Astrocyte of the cerebellum (primary cell): ENCODE measurements around the gene CMIP.

ENCODE experiments used
- DNase-seq: peaks from one replicate; pipeline ENCODE4 v3.0.0-alpha.2; 2011; ENCODE audit warnings: low read depth
- H3K4me3 ChIP-seq: 2 replicates; pipeline ENCODE4 v1.5.1; 2011; ENCODE audit warnings: mild to moderate bottlenecking, low read depth, low read length, moderate library complexity
- in situ Hi-C: cut with HindIII; loops from 2 replicates; pipeline ENCODE4 v1.10.0; 2017; ENCODE audit warnings: low sequenced_read_pairs
- TF ChIP-seq, protein P1 (sequence below): IDR thresholded peaks from 2 replicates; pipeline ENCODE4 v1.5.1; 2012; ENCODE audit warnings: low read length, low read depth, moderate library complexity, mild to moderate bottlenecking; ENCODE audit errors: missing control alignments

CMIP gene

DNA sequence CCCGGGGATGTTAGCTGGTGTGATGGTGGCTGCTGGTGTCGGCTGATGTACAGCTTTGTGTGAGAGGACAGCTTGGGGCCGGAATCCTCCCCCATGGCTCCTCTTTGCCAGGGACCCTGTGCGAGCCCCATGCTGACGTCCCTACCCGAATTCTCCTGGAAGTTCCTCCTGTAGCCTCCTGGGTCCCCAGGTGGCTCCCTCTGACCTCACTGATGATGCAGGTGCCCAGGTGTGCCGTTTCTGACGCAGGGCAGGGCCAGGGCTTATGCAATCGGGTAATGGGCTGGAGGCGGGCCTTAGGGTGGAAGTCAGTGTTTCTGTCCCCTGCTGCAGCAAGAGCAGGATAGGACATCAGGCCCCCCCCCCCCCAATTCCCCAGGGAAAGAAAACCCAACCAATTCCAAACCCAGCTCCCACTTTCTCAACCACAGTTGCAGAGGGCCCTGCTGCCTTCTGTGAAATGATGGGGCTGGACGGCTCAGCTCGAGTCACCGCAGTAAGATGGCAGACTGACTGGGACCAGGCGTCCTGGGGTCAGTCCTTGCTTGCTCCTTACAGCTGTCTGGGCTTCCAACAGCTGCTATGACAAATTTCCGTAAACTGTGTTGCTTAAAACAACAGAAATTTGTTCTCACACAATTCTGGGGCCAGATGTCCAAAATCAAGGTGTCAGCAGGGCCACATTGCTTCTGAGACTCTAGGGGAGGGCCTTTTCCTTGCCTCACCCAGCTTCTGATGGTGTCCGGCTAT is 195.5 kb downstream of the CMIP start:
- no peak overlapping the region for H3K4me3 ChIP-seq
- TF ChIP-seq, protein P1, sequence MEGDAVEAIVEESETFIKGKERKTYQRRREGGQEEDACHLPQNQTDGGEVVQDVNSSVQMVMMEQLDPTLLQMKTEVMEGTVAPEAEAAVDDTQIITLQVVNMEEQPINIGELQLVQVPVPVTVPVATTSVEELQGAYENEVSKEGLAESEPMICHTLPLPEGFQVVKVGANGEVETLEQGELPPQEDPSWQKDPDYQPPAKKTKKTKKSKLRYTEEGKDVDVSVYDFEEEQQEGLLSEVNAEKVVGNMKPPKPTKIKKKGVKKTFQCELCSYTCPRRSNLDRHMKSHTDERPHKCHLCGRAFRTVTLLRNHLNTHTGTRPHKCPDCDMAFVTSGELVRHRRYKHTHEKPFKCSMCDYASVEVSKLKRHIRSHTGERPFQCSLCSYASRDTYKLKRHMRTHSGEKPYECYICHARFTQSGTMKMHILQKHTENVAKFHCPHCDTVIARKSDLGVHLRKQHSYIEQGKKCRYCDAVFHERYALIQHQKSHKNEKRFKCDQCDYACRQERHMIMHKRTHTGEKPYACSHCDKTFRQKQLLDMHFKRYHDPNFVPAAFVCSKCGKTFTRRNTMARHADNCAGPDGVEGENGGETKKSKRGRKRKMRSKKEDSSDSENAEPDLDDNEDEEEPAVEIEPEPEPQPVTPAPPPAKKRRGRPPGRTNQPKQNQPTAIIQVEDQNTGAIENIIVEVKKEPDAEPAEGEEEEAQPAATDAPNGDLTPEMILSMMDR = no peak
- in situ Hi-C loops = no loop called here
- no peak for DNase-seq

DNA sequence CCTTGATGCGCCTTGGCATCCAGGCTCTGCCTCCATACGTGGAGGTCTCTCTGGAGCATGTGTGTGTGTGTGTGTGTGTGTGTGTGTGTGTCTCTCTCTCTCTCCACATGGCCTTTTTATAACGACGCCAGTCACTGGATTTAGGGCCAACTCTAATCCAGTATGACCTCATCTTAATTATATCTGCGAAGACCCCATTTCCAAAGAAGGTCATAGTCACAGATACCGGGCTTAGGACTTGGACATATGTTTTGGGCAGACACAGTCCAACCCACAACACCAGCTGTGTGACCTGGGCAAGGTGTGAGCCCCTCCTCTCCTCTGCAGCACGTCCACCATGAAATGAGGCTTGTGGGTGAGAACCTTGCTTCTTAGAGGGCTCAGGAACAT is 196.1 kb downstream of the CMIP start:
- in situ Hi-C loops = no loop called here
- DNase-seq = no peak
- H3K4me3 ChIP-seq = no peak overlapping the region
- TF ChIP-seq, protein P1 = no peak

DNA sequence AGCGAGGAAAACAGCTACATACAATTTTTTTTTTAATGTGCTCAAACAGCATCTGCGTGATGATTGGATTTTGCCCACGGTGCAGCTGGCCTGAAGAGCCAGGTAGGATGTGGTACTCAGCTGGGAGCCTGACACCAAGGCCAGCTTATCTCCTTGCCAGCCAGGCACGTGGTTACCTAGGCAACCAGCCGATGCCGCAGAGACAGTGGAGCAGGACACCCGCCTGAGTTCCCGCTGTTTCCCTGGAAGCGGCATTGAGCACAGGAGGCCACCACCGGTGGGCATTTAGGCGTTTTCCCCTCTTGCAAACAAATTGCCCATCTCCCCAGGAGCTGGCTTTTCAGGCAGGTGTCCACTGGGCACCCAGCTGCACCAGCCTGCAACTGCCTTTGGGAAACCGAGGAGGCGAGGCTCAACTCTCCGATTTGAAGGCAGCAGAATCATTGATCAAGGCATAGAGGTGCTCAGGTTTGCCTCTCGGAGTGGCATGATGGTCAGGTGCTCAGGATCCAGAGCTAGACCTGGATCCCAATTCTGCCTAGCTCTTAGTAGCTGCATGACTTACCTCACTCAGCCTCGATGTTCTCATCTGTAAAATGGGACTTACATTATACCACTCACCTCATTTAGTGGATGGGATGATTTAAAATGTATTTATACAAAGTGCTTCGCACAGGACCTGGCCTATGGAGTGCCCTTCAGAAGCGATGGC is 196.9 kb downstream of the CMIP start:
- TF ChIP-seq, protein P1 = no peak

DNA sequence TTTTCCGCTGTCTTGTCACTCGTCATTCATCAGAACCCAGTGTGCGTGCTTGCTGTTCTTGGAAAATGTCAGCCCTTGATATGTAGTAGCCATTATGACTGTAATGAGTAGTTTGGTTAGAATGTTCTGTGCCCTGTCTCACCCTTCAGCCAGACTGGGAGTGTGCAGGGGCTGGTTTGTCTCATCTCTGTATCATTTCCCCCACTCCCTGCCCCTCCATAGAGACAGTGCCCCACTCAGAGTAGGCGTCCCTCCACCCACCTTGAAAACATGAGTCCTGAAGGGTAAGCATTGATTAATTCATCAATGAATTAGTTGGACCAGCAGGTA is 197.5 kb downstream of the CMIP start:
- TF ChIP-seq, protein P1 = no peak
- H3K4me3 ChIP-seq = no peak overlapping the region
- in situ Hi-C loops = no loop called here
- DNase-seq = no peak

More for the DNA sequence above, 196.9 kb downstream of the CMIP start:
- in situ Hi-C loops = no loop called here
- H3K4me3 ChIP-seq = no peak overlapping the region
- no peak for DNase-seq

DNA sequence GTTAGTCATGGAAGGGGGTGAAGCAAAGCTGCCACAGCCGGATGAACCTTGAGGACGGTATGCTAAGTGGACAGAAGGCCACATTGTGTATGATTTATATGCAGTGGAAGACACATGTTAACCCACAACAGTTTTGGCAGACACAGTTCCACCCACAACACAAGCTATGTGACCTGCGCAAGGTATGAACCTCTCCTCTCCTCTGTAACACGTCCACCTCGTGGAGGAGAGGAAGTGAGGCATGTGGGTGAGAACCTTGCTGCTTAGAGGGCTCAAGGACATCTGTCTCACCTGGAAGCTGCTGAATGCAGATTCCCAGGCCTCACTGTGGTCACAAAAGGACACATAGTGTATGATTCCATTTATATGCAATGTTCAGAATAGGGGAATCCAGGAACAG is 198.3 kb downstream of the CMIP start:
- TF ChIP-seq, protein P1 = no peak
- in situ Hi-C loops = no loop called here
- H3K4me3 ChIP-seq = no peak overlapping the region
- no peak for DNase-seq

DNA sequence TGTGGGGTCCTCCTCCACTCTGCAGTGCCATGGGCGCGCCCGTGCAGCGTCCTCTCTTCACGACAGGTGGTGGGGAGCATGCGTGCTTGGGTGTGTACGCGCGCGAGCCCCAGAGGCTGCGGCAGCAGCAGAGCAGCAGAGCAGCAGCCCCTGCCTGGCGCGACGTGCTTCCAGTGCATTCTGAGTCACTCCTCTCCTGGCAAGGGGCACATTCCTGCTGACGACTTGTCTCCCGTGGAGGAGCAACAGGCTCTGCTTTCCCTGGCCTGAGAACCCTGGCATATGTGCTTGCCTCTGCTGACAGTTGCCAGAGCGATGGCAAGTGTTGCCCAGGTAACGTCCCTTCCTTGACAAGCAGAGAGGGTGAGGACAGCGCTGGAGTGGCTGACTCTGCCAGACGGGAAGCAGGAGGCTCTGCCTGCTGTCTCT is 200.7 kb downstream of the CMIP start:
- TF ChIP-seq, protein P1 = no peak
- DNase-seq = peak; percentile 88
- H3K4me3 ChIP-seq = no peak overlapping the region
- in situ Hi-C loops = no loop called here
